ENCODE data around the gene ZNF267.
"Not testable (repeated sequence)": the region's sequence is repeated elsewhere in the genome, so short reads cannot be mapped to it uniquely, and the experiment has no call there.

The ZNF267 gene

DNA sequence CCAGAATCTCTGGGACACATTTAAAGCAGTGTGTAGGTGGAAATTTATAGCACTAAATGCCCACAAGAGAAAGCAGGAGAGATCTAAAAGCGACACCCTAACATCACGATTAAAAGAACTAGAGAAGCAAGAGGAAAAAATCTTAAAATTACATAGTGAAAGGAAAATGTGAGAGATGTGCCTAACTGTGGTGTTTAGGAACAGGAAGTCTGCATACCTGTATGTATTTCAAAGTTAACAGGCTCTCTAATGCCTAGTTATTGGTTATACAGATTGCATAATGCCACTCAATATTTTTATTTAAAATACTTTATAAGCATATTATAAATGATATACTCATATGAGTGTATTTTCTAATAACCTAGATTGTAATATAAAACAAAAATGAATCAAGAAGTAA lies 25.9 kb downstream of the ZNF267 start:
- no peak for ATAC-seq
- TF ChIP-seq, protein P1, sequence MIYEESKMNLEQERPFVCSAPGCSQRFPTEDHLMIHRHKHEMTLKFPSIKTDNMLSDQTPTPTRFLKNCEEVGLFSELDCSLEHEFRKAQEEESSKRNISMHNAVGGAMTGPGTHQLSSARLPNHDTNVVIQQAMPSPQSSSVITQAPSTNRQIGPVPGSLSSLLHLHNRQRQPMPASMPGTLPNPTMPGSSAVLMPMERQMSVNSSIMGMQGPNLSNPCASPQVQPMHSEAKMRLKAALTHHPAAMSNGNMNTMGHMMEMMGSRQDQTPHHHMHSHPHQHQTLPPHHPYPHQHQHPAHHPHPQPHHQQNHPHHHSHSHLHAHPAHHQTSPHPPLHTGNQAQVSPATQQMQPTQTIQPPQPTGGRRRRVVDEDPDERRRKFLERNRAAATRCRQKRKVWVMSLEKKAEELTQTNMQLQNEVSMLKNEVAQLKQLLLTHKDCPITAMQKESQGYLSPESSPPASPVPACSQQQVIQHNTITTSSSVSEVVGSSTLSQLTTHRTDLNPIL (CRISPR knock-in tag; IDR thresholded peaks at IDR 0.05; ENCODE audit: low read depth), result no peak
- TF ChIP-seq CSDC2 (CRISPR knock-in tag; IDR thresholded peaks at IDR 0.05), result no peak
- no peak for TF ChIP-seq ZNF8 (CRISPR knock-in tag; IDR thresholded peaks at IDR 0.05)
- TF ChIP-seq ISL1 (CRISPR knock-in tag; IDR thresholded peaks at IDR 0.05), result no peak
- TF ChIP-seq ZFP3 (CRISPR knock-in tag; IDR thresholded peaks at IDR 0.05), result no peak
- no peak for TF ChIP-seq ZNF70 (CRISPR knock-in tag; IDR thresholded peaks at IDR 0.05)
- no peak for TF ChIP-seq PATZ1 (CRISPR knock-in tag; IDR thresholded peaks at IDR 0.05; ENCODE audit: borderline replicate concordance)

GRCh38 chr16:31904571-31904970 lies 31.0 kb downstream of the ZNF267 start:
- ATAC-seq, result not testable (repeated sequence)

GRCh38 chr16:31913668-31914067 lies 40.1 kb downstream of the ZNF267 start:
- ATAC-seq, result no peak
- TF ChIP-seq PATZ1 (CRISPR knock-in tag; IDR thresholded peaks at IDR 0.05; ENCODE audit: borderline replicate concordance) (no peak), ZFP30 (CRISPR knock-in tag; IDR thresholded peaks at IDR 0.05) (no peak), ESRRG (CRISPR knock-in tag; IDR thresholded peaks at IDR 0.05) (no peak), PPARA (CRISPR knock-in tag; IDR thresholded peaks at IDR 0.05; ENCODE audit: borderline replicate concordance) (no peak), TSHZ2 (CRISPR knock-in tag; IDR thresholded peaks at IDR 0.05) (no peak), CSRNP3 (CRISPR knock-in tag; IDR thresholded peaks at IDR 0.05) (no peak), ZNF8 (CRISPR knock-in tag; IDR thresholded peaks at IDR 0.05) (no peak), TOX (CRISPR knock-in tag; IDR thresholded peaks at IDR 0.05; ENCODE audit: borderline replicate concordance) (no peak), ISL1 (CRISPR knock-in tag; IDR thresholded peaks at IDR 0.05) (no peak), OSR1 (CRISPR knock-in tag; IDR thresholded peaks at IDR 0.05) (no peak), ZNF70 (CRISPR knock-in tag; IDR thresholded peaks at IDR 0.05) (no peak), ARNTL (CRISPR knock-in tag; IDR thresholded peaks at IDR 0.05; ENCODE audit: borderline replicate concordance, low read depth) (no peak), ZC3H10 (CRISPR knock-in tag; IDR thresholded peaks at IDR 0.05) (no peak), ZFP3 (CRISPR knock-in tag; IDR thresholded peaks at IDR 0.05) (no peak), TCF4 (CRISPR knock-in tag; IDR thresholded peaks at IDR 0.05; ENCODE audit: borderline replicate concordance) (no peak), BACH2 (CRISPR knock-in tag; IDR thresholded peaks at IDR 0.05; ENCODE audit: borderline replicate concordance) (no peak), SNAI2 (CRISPR knock-in tag; IDR thresholded peaks at IDR 0.05) (no peak)
- TF ChIP-seq, protein P2, sequence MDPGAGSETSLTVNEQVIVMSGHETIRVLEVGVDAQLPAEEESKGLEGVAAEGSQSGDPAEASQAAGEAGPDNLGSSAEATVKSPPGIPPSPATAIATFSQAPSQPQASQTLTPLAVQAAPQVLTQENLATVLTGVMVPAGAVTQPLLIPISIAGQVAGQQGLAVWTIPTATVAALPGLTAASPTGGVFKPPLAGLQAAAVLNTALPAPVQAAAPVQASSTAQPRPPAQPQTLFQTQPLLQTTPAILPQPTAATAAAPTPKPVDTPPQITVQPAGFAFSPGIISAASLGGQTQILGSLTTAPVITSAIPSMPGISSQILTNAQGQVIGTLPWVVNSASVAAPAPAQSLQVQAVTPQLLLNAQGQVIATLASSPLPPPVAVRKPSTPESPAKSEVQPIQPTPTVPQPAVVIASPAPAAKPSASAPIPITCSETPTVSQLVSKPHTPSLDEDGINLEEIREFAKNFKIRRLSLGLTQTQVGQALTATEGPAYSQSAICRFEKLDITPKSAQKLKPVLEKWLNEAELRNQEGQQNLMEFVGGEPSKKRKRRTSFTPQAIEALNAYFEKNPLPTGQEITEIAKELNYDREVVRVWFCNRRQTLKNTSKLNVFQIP (CRISPR knock-in tag; IDR thresholded peaks at IDR 0.05; ENCODE audit: borderline replicate concordance, low read depth), result no peak
